Non-pigmented ciliary epithelial cell (primary cell): ENCODE results near the gene ALDH3B1.

Source experiments
- DNase-seq: peaks from one replicate; pipeline ENCODE4 v3.0.0-alpha.2; 2010; ENCODE audit warnings: low read depth

Gene ALDH3B1

GRCh38 chr11:67997475-67997921 lies 12.6 kb upstream of the ALDH3B1 start:
- no peak for DNase-seq

GRCh38 chr11:67998150-67999045 lies 11.7 kb upstream of the ALDH3B1 start:
- DNase-seq: no peak

GRCh38 chr11:67999201-67999629 lies 10.9 kb upstream of the ALDH3B1 start:
- no peak for DNase-seq

GRCh38 chr11:67999704-68000103 lies 10.4 kb upstream of the ALDH3B1 start:
- DNase-seq: no peak

- no peak for DNase-seq
Measured at GRCh38 chr11:68002575-68002937, 7.6 kb upstream of the ALDH3B1 start.

- no peak for DNase-seq
Measured at GRCh38 chr11:68002938-68003845, 6.9 kb upstream of the ALDH3B1 start.

- no peak for DNase-seq
Measured at GRCh38 chr11:68003846-68004550, 6.1 kb upstream of the ALDH3B1 start, which contains the start of gene UNC93B1. UNC93B1 (minus strand) TSS chr11:68004097; CDS start chr11:68004043, 54 bp downstream.

- DNase-seq: no peak
Measured at GRCh38 chr11:68004551-68005335, 5.4 kb upstream of the ALDH3B1 start.

GRCh38 chr11:68006606-68007166 lies 3.4 kb upstream of the ALDH3B1 start:
- no peak for DNase-seq

- no peak for DNase-seq
Measured at GRCh38 chr11:68007498-68008380, 2.4 kb upstream of the ALDH3B1 start.

GRCh38 chr11:68008381-68009337 lies 1.5 kb upstream of the ALDH3B1 start:
- no peak for DNase-seq

- no peak for DNase-seq
Measured at GRCh38 chr11:68009391-68010089, 587 bp upstream of the ALDH3B1 start.

- no peak for DNase-seq
Measured at GRCh38 chr11:68011051-68011943, 1.2 kb downstream of the ALDH3B1 start.

- DNase-seq: no peak
Measured at GRCh38 chr11:68012044-68012842, 2.1 kb downstream of the ALDH3B1 start.

- DNase-seq: peak; percentile 92
Measured at GRCh38 chr11:68012843-68013610, 2.9 kb downstream of the ALDH3B1 start.
